ENCODE results near the gene MST1R. TPM values are rescaled to one million over a fixed set of nuclear protein-coding genes. Genes with fewer than 3 reads are reported as not detected.

The MST1R gene
- total RNA-seq, 2 donors from 2014 or later: 1.2 to 4.2 TPM

- Histone ChIP-seq H3K4me1 (no peaks in the 10 kb centered on the region), H3K27me3 (no peaks in the 10 kb centered on the region), H3K27ac (no peak overlapping the region), H3K36me3 (no peaks in the 10 kb centered on the region), H3K9me3 (no peaks in the 10 kb centered on the region), H3K4me3 (no peak overlapping the region)
- no peak for DNase-seq (ENCODE audit: low spot score)
- no peak for TF ChIP-seq CTCF (IDR thresholded peaks at IDR 0.05)
Observed at GRCh38 chr3:49916686-49917085, 13.0 kb upstream of the MST1R start.

- Histone ChIP-seq H3K9me3 (no peaks in the 10 kb centered on the region), H3K27ac (no peak overlapping the region), H3K4me1 (no peaks in the 10 kb centered on the region), H3K36me3 (peaks cover 5% of the 10 kb centered on the region), H3K4me3 (no peak overlapping the region), H3K27me3 (no peaks in the 10 kb centered on the region)
- no peak for TF ChIP-seq CTCF (IDR thresholded peaks at IDR 0.05)
- no peak for DNase-seq (ENCODE audit: low spot score)
Observed at GRCh38 chr3:49914906-49915305, 11.2 kb upstream of the MST1R start.

GRCh38 chr3:49912881-49913281, 9.2 kb upstream of the MST1R start:
- Histone ChIP-seq H3K4me1 (no peaks in the 10 kb centered on the region), H3K27me3 (no peaks in the 10 kb centered on the region), H3K36me3 (peaks cover 12% of the 10 kb centered on the region), H3K27ac (no peak overlapping the region), H3K9me3 (no peaks in the 10 kb centered on the region), H3K4me3 (no peak overlapping the region)
- DNase-seq (ENCODE audit: low spot score): no peak
- TF ChIP-seq CTCF (IDR thresholded peaks at IDR 0.05): no peak

- Histone ChIP-seq H3K4me3 (no peak overlapping the region), H3K36me3 (peaks cover 12% of the 10 kb centered on the region), H3K27ac (no peak overlapping the region), H3K9me3 (no peaks in the 10 kb centered on the region), H3K27me3 (no peaks in the 10 kb centered on the region), H3K4me1 (no peaks in the 10 kb centered on the region)
- DNase-seq (ENCODE audit: low spot score): no peak
- TF ChIP-seq CTCF (IDR thresholded peaks at IDR 0.05): no peak
Observed at GRCh38 chr3:49911611-49912010, 7.9 kb upstream of the MST1R start.

GRCh38 chr3:49911124-49911420, 7.4 kb upstream of the MST1R start:
- no peak for DNase-seq (ENCODE audit: low spot score)
- H3K27me3 ChIP-seq: no peaks in the 10 kb centered on the region
- H3K9me3 ChIP-seq: no peaks in the 10 kb centered on the region
- peaks cover 0 to 5% of the 10 kb centered on the region in 2 donors for H3K4me1 ChIP-seq
- no peak for TF ChIP-seq CTCF (IDR thresholded peaks at IDR 0.05)
- no peak overlapping the region for H3K27ac ChIP-seq
- peaks cover 12% of the 10 kb centered on the region for H3K36me3 ChIP-seq
- H3K4me3 ChIP-seq: no peak overlapping the region

- peaks cover 0 to 10% of the 10 kb centered on the region in 2 donors for H3K4me1 ChIP-seq
- no peak for DNase-seq (ENCODE audit: low spot score)
- no peaks in the 10 kb centered on the region for H3K27me3 ChIP-seq
- no peak overlapping the region for H3K4me3 ChIP-seq
- no peak for TF ChIP-seq CTCF (IDR thresholded peaks at IDR 0.05)
- peaks cover 12% of the 10 kb centered on the region for H3K36me3 ChIP-seq
- no peak overlapping the region for H3K27ac ChIP-seq
- no peaks in the 10 kb centered on the region for H3K9me3 ChIP-seq
Observed at GRCh38 chr3:49910409-49911123, 6.9 kb upstream of the MST1R start.

All from right atrium auricular region (tissue), 2 donors.